H9 (cell line): ENCODE results near the gene NDRG2. TPM values are rescaled to one million over a fixed set of nuclear protein-coding genes. Genes with fewer than 3 reads are reported as not detected.

Experiments used
- DNase-seq: peaks from one replicate; pipeline ENCODE4 v3.0.0-alpha.2; 2017
- H2AFZ ChIP-seq: one replicate; pipeline ENCODE4 v1.6.1; 2013; ENCODE audit warnings: mild to moderate bottlenecking, low read length, control low read depth, moderate library complexity
- H2AK5ac ChIP-seq: 2 replicates; pipeline ENCODE4 v1.6.1; 2013; ENCODE audit warnings: low read length, control low read depth, mixed read lengths; ENCODE audit not compliant: insufficient read length
- H2BK120ac ChIP-seq: one replicate; pipeline ENCODE4 v1.6.1; 2013; ENCODE audit warnings: low read depth, mild to moderate bottlenecking, low read length, control low read depth, inconsistent platforms; ENCODE audit not compliant: poor library complexity, severe bottlenecking
- H2BK12ac ChIP-seq: 2 replicates; pipeline ENCODE4 v1.6.1; 2013; ENCODE audit warnings: low read length, control low read depth, mixed read lengths, low read depth; ENCODE audit not compliant: insufficient read length
- H2BK15ac ChIP-seq: 2 replicates; pipeline ENCODE4 v1.6.1; 2013; ENCODE audit warnings: low read depth, low read length, control low read depth
- H2BK20ac ChIP-seq: one replicate; pipeline ENCODE4 v1.6.1; 2013; ENCODE audit warnings: low read depth, mild to moderate bottlenecking, low read length, control low read depth, inconsistent platforms; ENCODE audit not compliant: poor library complexity, severe bottlenecking
- H2BK5ac ChIP-seq: 2 replicates; pipeline ENCODE4 v1.6.1; 2013; ENCODE audit warnings: low read length, control low read depth, mixed read lengths; ENCODE audit not compliant: insufficient read length
- H3K14ac ChIP-seq: 2 replicates; pipeline ENCODE4 v1.6.1; 2013; ENCODE audit warnings: low read length, control low read depth; ENCODE audit not compliant: insufficient read depth
- H3K18ac ChIP-seq: 2 replicates; pipeline ENCODE4 v1.6.1; 2013; ENCODE audit warnings: low read depth, mild to moderate bottlenecking, mixed read lengths, low read length, control low read depth; ENCODE audit not compliant: insufficient read length
- H3K23ac ChIP-seq: 2 replicates; pipeline ENCODE4 v1.6.1; 2013; ENCODE audit warnings: low read length, control low read depth, mixed read lengths, low read depth; ENCODE audit not compliant: insufficient read length
- H3K23me2 ChIP-seq: 2 replicates; pipeline ENCODE4 v1.6.1; 2013; ENCODE audit warnings: low read depth, mild to moderate bottlenecking, mixed read lengths, low read length, control low read depth; ENCODE audit not compliant: insufficient read length, poor library complexity, severe bottlenecking
- H3K27ac ChIP-seq: 2 replicates; pipeline ENCODE4 v1.5.1; 2013; ENCODE audit warnings: low read length, control low read depth, mixed read lengths, low read depth; ENCODE audit not compliant: insufficient read length
- H3K27me3 ChIP-seq: 2 replicates; pipeline ENCODE4 v1.6.1; 2013; ENCODE audit warnings: low read length, control low read depth, inconsistent platforms; ENCODE audit not compliant: insufficient read depth
- H3K4ac ChIP-seq: 2 replicates; pipeline ENCODE4 v1.6.1; 2013; ENCODE audit warnings: low read depth, mild to moderate bottlenecking, control low read depth, inconsistent platforms, low read length, moderate library complexity
- H3K4me1 ChIP-seq: 2 replicates; pipeline ENCODE4 v1.6.1; 2013; ENCODE audit warnings: low read length, control low read depth, inconsistent platforms; ENCODE audit not compliant: insufficient read depth
- H3K4me2 ChIP-seq: 2 replicates; pipeline ENCODE4 v1.6.1; 2013; ENCODE audit warnings: low read length, control low read depth, mixed read lengths; ENCODE audit not compliant: insufficient read length, insufficient read depth
- H3K56ac ChIP-seq: 2 replicates; pipeline ENCODE4 v1.6.1; 2013; ENCODE audit warnings: low read depth, mild to moderate bottlenecking, mixed read lengths, low read length, control low read depth; ENCODE audit not compliant: insufficient read length
- H3K79me1 ChIP-seq: 2 replicates; pipeline ENCODE4 v1.6.1; 2013; ENCODE audit warnings: low read depth, mild to moderate bottlenecking, moderate library complexity, low read length, control low read depth, inconsistent platforms; ENCODE audit not compliant: insufficient read depth, poor library complexity, severe bottlenecking
- H3K79me2 ChIP-seq: 2 replicates; pipeline ENCODE4 v1.6.1; 2013; ENCODE audit warnings: low read length, control low read depth, inconsistent platforms; ENCODE audit not compliant: insufficient read depth
- H3K9ac ChIP-seq: 2 replicates; pipeline ENCODE4 v1.6.1; 2013; ENCODE audit warnings: low read length, control low read depth, mixed read lengths; ENCODE audit not compliant: insufficient read length; ENCODE audit errors: extremely low read depth
- H3K9me3 ChIP-seq: one replicate; pipeline ENCODE4 v1.6.1; 2013; ENCODE audit warnings: low read depth, low read length, inconsistent platforms; ENCODE audit not compliant: control insufficient read depth
- H3T11ph ChIP-seq: one replicate; pipeline ENCODE4 v1.6.1; 2013; ENCODE audit warnings: mild to moderate bottlenecking, low read length, control low read depth, inconsistent platforms
- H4K20me1 ChIP-seq: one replicate; pipeline ENCODE4 v1.6.1; 2013; ENCODE audit not compliant: control insufficient read depth, insufficient read length, insufficient read depth
- H4K5ac ChIP-seq: 2 replicates; pipeline ENCODE4 v1.6.1; 2013; ENCODE audit warnings: low read depth, mild to moderate bottlenecking, mixed read lengths, low read length, control low read depth; ENCODE audit not compliant: insufficient read length
- H4K8ac ChIP-seq: replicated peaks from 2 replicates; pipeline ENCODE4 v1.6.1; 2013; ENCODE audit warnings: low read length, control low read depth, mixed read lengths, low read depth; ENCODE audit not compliant: insufficient read length
- H4K91ac ChIP-seq: 2 replicates; pipeline ENCODE4 v1.6.1; 2013; ENCODE audit warnings: low read depth, mild to moderate bottlenecking, moderate library complexity, mixed read lengths, low read length, control low read depth; ENCODE audit not compliant: insufficient read length
- H3K27ac Mint-ChIP-seq, 3 experiments: 2 replicates in 2 of 3; 3 replicates in 1 of 3; pipeline ENCODE4 v1.8.0; 2020 to 2021; ENCODE audit warnings: mixed read lengths in 3 of 3, mild to moderate bottlenecking in 1 of 3, moderate library complexity in 1 of 3
- H3K27me3 Mint-ChIP-seq: 2 replicates; pipeline ENCODE4 v1.8.0; 2021; ENCODE audit warnings: low read depth, mild to moderate bottlenecking, moderate library complexity, mixed read lengths
- H3K36me3 Mint-ChIP-seq, 3 experiments: 2 replicates in 2 of 3; 3 replicates in 1 of 3; pipeline ENCODE4 v1.8.0; 2020 to 2021; ENCODE audit warnings: low read depth in 3 of 3, mixed read lengths in 3 of 3; ENCODE audit not compliant: insufficient read depth in 1 of 3
- H3K4me1 Mint-ChIP-seq, 2 experiments: 2 replicates each; pipeline ENCODE4 v1.8.0; 2020; ENCODE audit warnings: mixed read lengths in 2 of 2
- H3K4me3 Mint-ChIP-seq, 2 experiments: 2 replicates in 1 of 2; 3 replicates in 1 of 2; pipeline ENCODE4 v1.8.0; 2020 to 2021; ENCODE audit warnings: mild to moderate bottlenecking in 2 of 2, mixed read lengths in 2 of 2, moderate library complexity in 1 of 2
- H3K9me3 Mint-ChIP-seq, 2 experiments: 2 replicates in 1 of 2; 3 replicates in 1 of 2; pipeline ENCODE4 v1.8.0; 2020; ENCODE audit warnings: mild to moderate bottlenecking in 2 of 2, mixed read lengths in 2 of 2, moderate library complexity in 1 of 2
- CTCF ChIP-seq: fragments of 200-600 bp; sonication (generic); conservative IDR thresholded peaks from 3 replicates; pipeline ENCODE4 v1.8.0; 2021; ENCODE audit warnings: antibody characterized with exemption, mild to moderate bottlenecking
- WGBS: extraction: QIAGEN DNeasy Blood & Tissue Kit; methylation state at CpG from one replicate; pipeline ENCODE4 v1.1.7; 2013; ENCODE audit warnings: missing lambda C conversion rate, low lambda C conversion rate, mixed read lengths; ENCODE audit not compliant: insufficient read length; ENCODE audit errors: extremely low coverage; 5-methylcytosine and 5-hydroxymethylcytosine counted together
- total RNA-seq: library from RNA; stranded (reverse); gene quantifications from 2 replicates; pipeline ENCODE4 v1.2.1, GENCODE V29; 2021

The NDRG2 gene
- total RNA-seq, 1 experiment from 2014 or later, result 20.6 TPM

GRCh38 chr14:21003788-21004346, 21.0 kb downstream of the NDRG2 start:
- Histone ChIP-seq H2AFZ (no peak overlapping the region), H2BK20ac (no peak overlapping the region), H4K8ac (no peak overlapping the region), H3K9me3 (no peaks in the 10 kb centered on the region), H3K23ac (no peak overlapping the region), H4K20me1 (no peaks in the 10 kb centered on the region), H3K4me2 (no peak overlapping the region), H3K23me2 (no peaks in the 10 kb centered on the region), H3K27ac (no peak overlapping the region), H3K4ac (no peak overlapping the region), H3T11ph (no peak overlapping the region), H3K9ac (no peak overlapping the region), H3K4me1 (no peaks in the 10 kb centered on the region), H3K27me3 (no peaks in the 10 kb centered on the region), H2BK120ac (no peak overlapping the region), H3K56ac (no peak overlapping the region), H3K14ac (no peak overlapping the region), H2BK15ac (no peak overlapping the region), H3K79me2 (no peaks in the 10 kb centered on the region), H2AK5ac (no peak overlapping the region), H3K79me1 (no peaks in the 10 kb centered on the region), H4K5ac (no peak overlapping the region), H3K18ac (no peak overlapping the region), H2BK12ac (no peak overlapping the region), H2BK5ac (no peak overlapping the region), H4K91ac (no peak overlapping the region)
- no CpG with 5 or more reads among the region's 14 CpGs for WGBS
- Mint-ChIP-seq H3K27me3 (no peaks in the 10 kb centered on the region; the same call in 1 of the 2 replicates), H3K4me1 (peaks cover 8 to 9% of the 10 kb centered on the region in 2 experiments), H3K36me3 (no peaks in the 10 kb centered on the region), H3K9me3 (no peaks in the 10 kb centered on the region), H3K27ac (no peak overlapping the region), H3K4me3 (no peak overlapping the region)
- TF ChIP-seq CTCF, result no peak
- DNase-seq, result no peak
